Prostate gland (tissue), 2 donors: ENCODE measurements around the gene GHRH. TPM values are rescaled to one million over a fixed set of nuclear protein-coding genes. Genes with fewer than 3 reads are reported as not detected.

ENCODE experiments used
- DNase-seq: peaks from one replicate; pipeline ENCODE4 v3.0.0-alpha.2; 2019; ENCODE audit warnings: low spot score
- H3K27ac ChIP-seq, 2 donors: fragments of 200-600 bp; sonication (generic); 2 replicates each; pipeline ENCODE4 v1.5.1; 2017 to 2019
- H3K27me3 ChIP-seq: fragments of 200-600 bp; sonication (generic); replicated peaks from 2 replicates; pipeline ENCODE4 v1.5.1; 2019; ENCODE audit not compliant: insufficient read depth
- H3K36me3 ChIP-seq, 2 donors: fragments of 200-600 bp; sonication (generic); 1 replicate in 1 of 2; 2 replicates in 1 of 2; pipeline versions ENCODE4 v1.5.1 to v1.8.1; 2017 to 2019
- H3K4me1 ChIP-seq: fragments of 200-600 bp; sonication (generic); replicated peaks from 2 replicates; pipeline ENCODE4 v1.5.1; 2019
- H3K4me3 ChIP-seq, 2 donors: fragments of 200-600 bp; sonication (generic); 2 replicates each; pipeline ENCODE4 v1.5.1; 2017 to 2019
- H3K9me3 ChIP-seq: fragments of 200-600 bp; sonication (generic); 2 replicates; pipeline ENCODE4 v1.5.1; 2017
- POLR2A ChIP-seq: fragments of 450-650 bp; IDR thresholded peaks from one replicate; pipeline ENCODE4 v1.6.1; 2016; ENCODE audit warnings: antibody characterized with exemption, mild to moderate bottlenecking
- POLR2AphosphoS5 ChIP-seq: sonication (generic); formaldehyde crosslinking; IDR thresholded peaks from one replicate; pipeline ENCODE4 v1.6.1; 2017; ENCODE audit warnings: antibody characterized with exemption
- WGBS: methylation state at CpG from one replicate; pipeline ENCODE4 v1.1.5; 2018; 5-methylcytosine and 5-hydroxymethylcytosine counted together
- intact Hi-C: fragments of 100-400 bp; cut with DNase I; formaldehyde crosslinking; loops from one replicate; pipeline ENCODE4 v1.14.2; 2022
- total RNA-seq, 2 donors: library from RNA; depleted of rRNA; stranded (reverse); fragments of >200 nt; gene quantifications; one replicate each; pipeline ENCODE4 v1.1.0, GENCODE V29; 2016
- TF ChIP-seq, protein P1 (sequence below), 4 experiments: fragments of 200-600 bp in 2 of 4; fragments of 450-650 bp in 2 of 4; sonication (generic) in 2 of 4; IDR thresholded peaks; 1 replicate in 3 of 4; 2 replicates in 1 of 4; pipeline ENCODE4 v1.5.1; 2016 to 2019; ENCODE audit warnings: antibody characterized with exemption in 4 of 4, mild to moderate bottlenecking in 2 of 4, moderate library complexity in 2 of 4

GHRH gene
- total RNA-seq, 2 donors from 2014 or later, result not detected

DNA sequence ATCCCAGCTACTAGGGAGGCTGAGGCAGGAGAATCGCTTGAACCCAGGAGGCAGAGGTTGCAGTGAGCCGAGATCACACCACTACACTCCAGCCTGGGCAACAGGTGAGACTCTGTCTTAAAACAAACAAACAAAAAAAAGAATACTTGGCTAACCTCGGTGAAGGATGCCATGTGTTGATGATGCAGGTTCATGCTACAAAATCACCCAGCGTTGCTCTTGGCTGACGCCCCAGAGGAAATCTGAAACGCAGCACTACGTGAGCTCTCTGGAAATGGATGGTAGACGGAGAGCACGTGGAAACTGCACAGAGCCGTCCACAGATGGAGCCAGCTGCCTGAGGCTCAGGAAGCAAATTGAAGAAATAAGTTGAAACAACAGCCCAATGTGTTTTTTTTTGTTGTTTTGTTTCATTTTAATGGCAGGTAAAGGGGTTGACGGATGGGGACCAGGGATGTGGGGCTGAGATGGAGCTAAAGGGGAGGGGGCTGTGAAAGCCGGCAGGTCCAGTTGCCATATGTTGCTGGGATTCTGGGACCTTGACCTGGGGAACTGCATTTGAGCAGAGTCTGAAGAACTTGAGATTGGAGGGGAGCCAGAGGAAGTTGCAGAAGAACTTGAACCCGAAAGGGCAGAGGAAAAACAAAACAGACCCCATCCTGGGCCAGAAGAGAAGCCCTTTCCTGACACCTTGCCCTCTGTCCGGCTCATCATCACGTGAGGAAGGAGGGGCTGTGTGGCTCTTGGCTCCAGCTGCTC, 15.1 kb upstream of the GHRH start:
- intact Hi-C loops, result no loop called here
- Histone ChIP-seq H3K4me1 (no peaks in the 10 kb centered on the region), H3K36me3 (no peaks in the 10 kb centered on the region), H3K27ac (peak overlapping the region; percentile 25 to 64), H3K9me3 (no peaks in the 10 kb centered on the region), H3K27me3 (no peaks in the 10 kb centered on the region), H3K4me3 (no peak overlapping the region)
- peak; percentile 54 for DNase-seq
- peak; percentile 72 for TF ChIP-seq POLR2AphosphoS5
- TF ChIP-seq, protein P1, sequence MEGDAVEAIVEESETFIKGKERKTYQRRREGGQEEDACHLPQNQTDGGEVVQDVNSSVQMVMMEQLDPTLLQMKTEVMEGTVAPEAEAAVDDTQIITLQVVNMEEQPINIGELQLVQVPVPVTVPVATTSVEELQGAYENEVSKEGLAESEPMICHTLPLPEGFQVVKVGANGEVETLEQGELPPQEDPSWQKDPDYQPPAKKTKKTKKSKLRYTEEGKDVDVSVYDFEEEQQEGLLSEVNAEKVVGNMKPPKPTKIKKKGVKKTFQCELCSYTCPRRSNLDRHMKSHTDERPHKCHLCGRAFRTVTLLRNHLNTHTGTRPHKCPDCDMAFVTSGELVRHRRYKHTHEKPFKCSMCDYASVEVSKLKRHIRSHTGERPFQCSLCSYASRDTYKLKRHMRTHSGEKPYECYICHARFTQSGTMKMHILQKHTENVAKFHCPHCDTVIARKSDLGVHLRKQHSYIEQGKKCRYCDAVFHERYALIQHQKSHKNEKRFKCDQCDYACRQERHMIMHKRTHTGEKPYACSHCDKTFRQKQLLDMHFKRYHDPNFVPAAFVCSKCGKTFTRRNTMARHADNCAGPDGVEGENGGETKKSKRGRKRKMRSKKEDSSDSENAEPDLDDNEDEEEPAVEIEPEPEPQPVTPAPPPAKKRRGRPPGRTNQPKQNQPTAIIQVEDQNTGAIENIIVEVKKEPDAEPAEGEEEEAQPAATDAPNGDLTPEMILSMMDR (IDR thresholded peaks at IDR 0.05), result peak in 2 of 4 experiments; percentile 34 to 35
- no peak for TF ChIP-seq POLR2A
- WGBS, result 19% methylated on average over 15 of the region's 15 CpGs

DNA sequence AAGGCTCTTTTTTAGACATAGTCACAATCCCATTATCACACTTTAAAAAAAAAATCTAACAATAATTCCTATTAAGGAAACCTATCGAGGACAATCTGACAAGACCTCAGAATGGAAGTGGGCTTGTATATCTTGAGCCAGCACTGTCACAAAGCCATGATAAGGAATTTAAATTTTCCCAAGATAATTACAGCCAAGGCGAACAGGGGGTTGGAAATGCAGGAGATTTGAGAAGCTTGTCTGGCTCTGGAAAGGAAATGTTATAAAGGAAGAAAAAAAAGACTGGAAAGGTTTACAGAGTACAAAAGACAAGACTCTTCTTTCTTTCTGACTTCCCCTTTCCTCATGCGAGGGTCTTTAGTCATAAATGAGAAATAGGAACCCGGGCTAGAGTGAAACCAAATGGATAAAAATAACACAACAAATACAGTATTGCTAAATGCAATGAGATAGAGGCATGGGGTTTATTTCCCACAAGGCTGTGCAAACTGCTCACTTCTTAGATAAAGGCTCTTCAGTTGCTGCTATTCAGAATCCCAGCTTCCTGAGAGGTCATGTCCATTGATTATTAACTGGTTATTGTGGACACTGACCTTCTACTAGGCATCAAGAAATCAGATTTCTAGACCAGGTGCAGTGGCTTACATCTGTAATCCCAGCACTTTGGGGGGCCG, 13.4 kb upstream of the GHRH start:
- DNase-seq, result no peak

DNA sequence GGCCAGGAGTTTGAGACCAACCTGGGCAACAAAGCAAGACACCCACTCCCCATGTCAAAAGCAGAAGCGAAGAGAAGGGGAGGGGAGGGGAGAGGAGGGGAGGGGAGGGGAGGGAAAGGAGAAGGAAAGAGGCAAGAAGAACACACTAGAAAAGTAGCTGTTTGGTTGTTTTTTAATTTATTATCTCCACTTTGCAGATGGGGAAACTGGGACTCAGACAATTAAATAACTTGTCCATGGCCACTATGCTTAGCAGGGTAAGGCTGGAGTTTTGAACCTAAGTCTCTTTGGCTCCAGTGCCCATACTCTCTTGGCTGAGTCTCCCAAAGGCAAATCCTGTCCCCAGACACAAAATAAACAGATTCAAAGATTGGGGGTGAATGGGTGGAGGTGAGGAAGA, 12.4 kb upstream of the GHRH start:
- H3K27me3 ChIP-seq, result no peaks in the 10 kb centered on the region
- H3K36me3 ChIP-seq, result no peaks in the 10 kb centered on the region
- 91% methylated on average over 1 of the region's 1 CpG for WGBS
- no peaks in the 10 kb centered on the region for H3K9me3 ChIP-seq
- no peak overlapping the region for H3K4me3 ChIP-seq
- no peak for TF ChIP-seq POLR2AphosphoS5
- intact Hi-C loops, result loop anchor here (5.0 kb wide), 1 partner anchor 77 kb away; no protein-coding TSS in a partner anchor
- H3K27ac ChIP-seq, result no peak overlapping the region
- no peaks in the 10 kb centered on the region for H3K4me1 ChIP-seq
- no peak for DNase-seq

More for the DNA sequence above, 13.4 kb upstream of the GHRH start:
- TF ChIP-seq, protein P1 (IDR thresholded peaks at IDR 0.05), result no peak
- no peak for TF ChIP-seq POLR2A
- intact Hi-C loops, result loop anchor here (5.0 kb wide), 1 partner anchor 78 kb away; no protein-coding TSS in a partner anchor
- Histone ChIP-seq H3K36me3 (no peaks in the 10 kb centered on the region), H3K27me3 (no peaks in the 10 kb centered on the region), H3K27ac (no peak overlapping the region), H3K4me3 (no peak overlapping the region), H3K4me1 (no peaks in the 10 kb centered on the region), H3K9me3 (no peaks in the 10 kb centered on the region)
- WGBS, result 62% methylated on average over 5 of the region's 5 CpGs

DNA sequence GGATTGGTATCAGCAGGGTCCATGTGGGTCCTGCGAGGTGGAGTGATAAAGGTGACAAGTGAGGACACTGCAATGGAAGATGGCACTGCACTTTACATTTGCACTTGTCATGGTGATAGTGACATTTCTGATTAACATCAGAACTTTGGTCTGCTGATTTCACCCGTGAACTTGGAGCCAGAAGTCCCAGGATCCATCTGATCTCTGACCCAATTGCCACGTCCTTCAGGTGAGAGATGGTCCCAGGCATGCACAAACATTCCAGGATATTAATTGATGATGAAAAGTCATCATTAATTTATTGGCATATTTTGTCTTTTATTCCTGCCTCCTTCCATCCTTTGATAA, 9.8 kb upstream of the GHRH start:
- Histone ChIP-seq H3K27me3 (no peaks in the 10 kb centered on the region), H3K4me1 (no peaks in the 10 kb centered on the region), H3K36me3 (no peaks in the 10 kb centered on the region), H3K27ac (no peak overlapping the region), H3K4me3 (no peak overlapping the region), H3K9me3 (no peaks in the 10 kb centered on the region)
- no peak for DNase-seq
- intact Hi-C loops, result loop anchor here (5.0 kb wide), 1 partner anchor 74 kb away; no protein-coding TSS in a partner anchor
- no peak for TF ChIP-seq POLR2A
- 86% methylated on average over 3 of the region's 3 CpGs for WGBS

DNA sequence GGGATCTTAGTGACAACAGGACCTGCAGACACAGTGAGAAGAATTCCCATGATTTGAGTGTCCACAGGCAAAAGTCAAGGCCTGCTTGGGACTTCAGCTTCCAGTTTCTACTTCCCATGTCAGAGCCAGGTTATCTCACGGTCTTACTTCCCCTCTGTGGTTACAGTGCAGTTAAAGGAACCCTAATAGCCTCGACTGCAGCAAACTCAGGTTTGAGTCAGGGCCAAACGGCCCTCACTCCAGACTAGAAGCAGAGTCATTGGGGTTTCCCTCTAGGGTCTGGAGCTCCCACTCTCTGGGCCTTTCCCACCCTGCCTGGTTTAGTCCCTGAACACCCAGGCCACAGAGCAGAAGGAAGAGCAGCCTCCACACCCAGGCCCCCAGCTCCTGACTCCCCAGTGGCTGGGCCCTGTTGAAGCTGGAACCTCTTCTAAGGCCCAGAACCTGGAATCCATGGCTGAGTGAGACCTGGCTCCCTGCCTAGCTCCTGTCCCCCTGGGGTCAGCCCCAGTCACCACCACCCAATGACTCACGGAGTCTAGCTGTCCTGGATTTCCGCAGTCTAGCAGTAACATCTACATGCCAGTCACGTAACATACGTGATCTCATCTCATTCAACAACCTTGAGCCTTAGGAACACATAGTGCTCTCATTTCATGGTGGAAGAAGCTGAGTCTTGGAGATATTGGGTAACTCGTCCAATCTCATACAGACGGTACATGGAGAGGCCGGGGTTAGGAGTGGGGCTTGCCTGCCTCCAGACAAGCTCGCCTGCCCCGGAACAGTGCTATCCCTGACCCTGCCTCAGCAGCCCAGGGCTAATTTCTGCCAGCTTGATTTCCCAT, 9.2 kb upstream of the GHRH start:
- Histone ChIP-seq H3K27me3 (no peaks in the 10 kb centered on the region), H3K4me1 (no peaks in the 10 kb centered on the region), H3K36me3 (no peaks in the 10 kb centered on the region), H3K9me3 (no peaks in the 10 kb centered on the region), H3K4me3 (no peak overlapping the region), H3K27ac (no peak overlapping the region)
- TF ChIP-seq, protein P1 (IDR thresholded peaks at IDR 0.05), result no peak
- no peak for TF ChIP-seq POLR2A
- no peak for TF ChIP-seq POLR2AphosphoS5
- intact Hi-C loops, result loop anchor here (5.0 kb wide), 1 partner anchor 73 kb away; no protein-coding TSS in a partner anchor
- WGBS, result 92% methylated on average over 12 of the region's 12 CpGs
- DNase-seq, result no peak
